IPS-20b (cell line): Measurements from ENCODE around the gene SOX3.

Experiments used
- H3K27ac ChIP-seq: one replicate; pipeline ENCODE4 v1.5.1; 2013; ENCODE audit warnings: low read length
- H3K27me3 ChIP-seq: 2 replicates; pipeline ENCODE4 v1.6.1; 2013; ENCODE audit warnings: mild to moderate bottlenecking, low read length, inconsistent platforms; ENCODE audit not compliant: insufficient read depth
- H3K36me3 ChIP-seq: 2 replicates; pipeline ENCODE4 v1.6.1; 2013; ENCODE audit warnings: low read depth, mild to moderate bottlenecking, inconsistent platforms, low read length, moderate library complexity; ENCODE audit not compliant: insufficient read depth
- H3K4me1 ChIP-seq: 2 replicates; pipeline ENCODE4 v1.6.1; 2013; ENCODE audit warnings: mild to moderate bottlenecking, control low read depth, inconsistent platforms, low read length, moderate library complexity; ENCODE audit not compliant: insufficient read depth
- H3K4me3 ChIP-seq: 2 replicates; pipeline ENCODE4 v1.5.1; 2013; ENCODE audit warnings: mild to moderate bottlenecking, low read length, inconsistent platforms
- H3K9ac ChIP-seq: 2 replicates; pipeline ENCODE4 v1.6.1; 2013; ENCODE audit warnings: low read depth, mild to moderate bottlenecking, inconsistent platforms, low read length, moderate library complexity
- H3K9me3 ChIP-seq: 2 replicates; pipeline ENCODE4 v1.6.1; 2013; ENCODE audit warnings: mild to moderate bottlenecking, low read depth, low read length, inconsistent platforms; ENCODE audit not compliant: insufficient read depth

The SOX3 gene

GRCh38 chrX:140492066-140492994 lies 12.5 kb downstream of the SOX3 start:
- Histone ChIP-seq H3K4me3 (no peak overlapping the region), H3K9me3 (no peaks in the 10 kb centered on the region), H3K36me3 (no peaks in the 10 kb centered on the region), H3K9ac (no peak overlapping the region), H3K27me3 (no peaks in the 10 kb centered on the region), H3K27ac (no peak overlapping the region), H3K4me1 (no peaks in the 10 kb centered on the region)

GRCh38 chrX:140480765-140481164 lies 24.1 kb downstream of the SOX3 start:
- Histone ChIP-seq H3K27me3 (no peaks in the 10 kb centered on the region), H3K9me3 (peaks cover 4% of the 10 kb centered on the region; the same call in 1 of the 2 replicates), H3K9ac (no peak overlapping the region), H3K27ac (no peak overlapping the region), H3K4me1 (no peaks in the 10 kb centered on the region), H3K36me3 (no peaks in the 10 kb centered on the region), H3K4me3 (no peak overlapping the region)

GRCh38 chrX:140477987-140478386 lies 26.9 kb downstream of the SOX3 start:
- H3K9me3 ChIP-seq: peaks cover 19% of the 10 kb centered on the region; the same call in 1 of the 2 replicates
- no peaks in the 10 kb centered on the region for H3K27me3 ChIP-seq
- H3K36me3 ChIP-seq: no peaks in the 10 kb centered on the region
- H3K9ac ChIP-seq: no peak overlapping the region
- H3K4me1 ChIP-seq: no peaks in the 10 kb centered on the region
- H3K27ac ChIP-seq: no peak overlapping the region
- no peak overlapping the region for H3K4me3 ChIP-seq

GRCh38 chrX:140475025-140475424 lies 29.8 kb downstream of the SOX3 start:
- Histone ChIP-seq H3K36me3 (no peaks in the 10 kb centered on the region), H3K9ac (no peak overlapping the region), H3K4me3 (no peak overlapping the region), H3K9me3 (peaks cover 19% of the 10 kb centered on the region; the same call in 1 of the 2 replicates), H3K27ac (no peak overlapping the region), H3K27me3 (no peaks in the 10 kb centered on the region), H3K4me1 (no peaks in the 10 kb centered on the region)

GRCh38 chrX:140467211-140467610 lies 37.7 kb downstream of the SOX3 start:
- Histone ChIP-seq H3K9ac (no peak overlapping the region), H3K27me3 (no peaks in the 10 kb centered on the region), H3K36me3 (no peaks in the 10 kb centered on the region), H3K27ac (no peak overlapping the region), H3K9me3 (no peaks in the 10 kb centered on the region), H3K4me1 (no peaks in the 10 kb centered on the region), H3K4me3 (no peak overlapping the region)
